NCI-H146 treated with DMSO at 0.1 percent for 48 hours (cell line): ENCODE data around the gene NHERF2.

Experiments
- DNase-seq: peaks from one replicate; lab custom pipeline; 2025; ENCODE audit not compliant: unreplicated experiment; lab: John Stamatoyannopoulos, UW

The NHERF2 gene

GRCh38 chr16:2056681-2057407 lies 30.1 kb downstream of the NHERF2 start:
- no peak for DNase-seq

DNA sequence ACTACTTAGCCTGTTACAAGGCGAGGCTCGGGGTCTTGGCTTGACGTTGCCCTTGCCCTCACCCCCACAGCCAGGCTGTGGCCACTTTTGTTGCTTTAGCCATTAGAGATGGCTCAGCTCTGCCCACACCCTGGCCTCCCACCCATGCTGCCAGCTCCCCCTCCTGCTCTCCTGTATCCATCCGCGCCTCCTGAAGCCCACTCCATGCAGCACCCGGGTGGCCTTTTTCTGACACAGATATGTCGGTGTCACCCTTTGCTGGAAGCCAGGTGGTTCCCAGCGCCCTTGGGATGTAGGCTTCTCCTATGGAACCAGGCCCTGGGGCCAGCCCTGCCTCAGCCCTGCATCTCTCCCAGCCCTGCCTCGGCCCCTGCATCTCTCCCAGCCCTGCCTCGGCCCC lies 30.7 kb downstream of the NHERF2 start:
- no peak for DNase-seq

- DNase-seq = no peak
These were observed 31.7 kb downstream of the NHERF2 start for GRCh38 chr16:2058420-2058819.

- no peak for DNase-seq
These were observed 32.2 kb downstream of the NHERF2 start for GRCh38 chr16:2058872-2059271.

GRCh38 chr16:2060346-2060745 lies 33.6 kb downstream of the NHERF2 start:
- no peak for DNase-seq

GRCh38 chr16:2061023-2061422 lies 34.3 kb downstream of the NHERF2 start:
- DNase-seq = no peak

DNA sequence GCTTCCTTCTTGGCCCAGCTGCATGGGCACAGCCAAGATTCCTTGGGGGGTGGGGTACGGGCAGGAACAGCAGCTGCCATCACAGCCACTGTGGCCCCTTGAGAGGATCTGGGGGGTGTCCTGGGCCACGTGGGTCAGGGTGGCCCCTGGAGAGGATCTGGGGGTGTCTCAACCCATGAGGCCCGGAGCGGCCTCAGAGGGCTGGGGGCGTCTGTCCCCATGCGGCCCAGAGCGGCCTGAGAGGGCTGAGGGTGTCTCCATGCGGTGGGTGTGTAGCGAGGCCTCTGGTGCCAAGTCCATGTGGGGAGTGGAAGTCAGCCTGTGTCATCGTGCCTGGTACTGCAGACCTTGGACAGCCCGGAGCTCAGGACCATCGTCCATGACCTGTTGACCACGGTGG lies 34.8 kb downstream of the NHERF2 start:
- no peak for DNase-seq

DNA sequence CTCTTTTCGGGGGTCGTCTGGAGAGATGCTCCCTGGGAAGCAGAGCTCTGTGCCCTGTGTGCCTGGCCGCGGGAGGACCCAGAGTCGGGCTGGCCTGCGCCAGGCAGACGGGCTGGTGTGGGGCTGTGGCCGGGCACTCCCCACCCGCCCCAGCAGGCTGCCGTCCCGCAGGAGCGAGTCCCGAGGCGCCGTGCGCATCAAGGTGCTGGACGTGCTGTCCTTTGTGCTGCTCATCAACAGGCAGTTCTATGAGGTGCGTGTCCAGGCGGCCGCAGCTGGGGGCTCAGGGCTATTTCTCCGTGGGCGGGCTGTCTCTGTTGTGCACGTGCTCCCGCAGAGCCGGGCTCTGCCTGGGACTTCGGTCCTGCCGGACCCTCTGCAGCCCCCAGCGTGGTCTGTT lies 36.1 kb downstream of the NHERF2 start:
- DNase-seq = no peak

- DNase-seq = no peak
These were observed 37.2 kb downstream of the NHERF2 start for GRCh38 chr16:2063861-2064260.

DNA sequence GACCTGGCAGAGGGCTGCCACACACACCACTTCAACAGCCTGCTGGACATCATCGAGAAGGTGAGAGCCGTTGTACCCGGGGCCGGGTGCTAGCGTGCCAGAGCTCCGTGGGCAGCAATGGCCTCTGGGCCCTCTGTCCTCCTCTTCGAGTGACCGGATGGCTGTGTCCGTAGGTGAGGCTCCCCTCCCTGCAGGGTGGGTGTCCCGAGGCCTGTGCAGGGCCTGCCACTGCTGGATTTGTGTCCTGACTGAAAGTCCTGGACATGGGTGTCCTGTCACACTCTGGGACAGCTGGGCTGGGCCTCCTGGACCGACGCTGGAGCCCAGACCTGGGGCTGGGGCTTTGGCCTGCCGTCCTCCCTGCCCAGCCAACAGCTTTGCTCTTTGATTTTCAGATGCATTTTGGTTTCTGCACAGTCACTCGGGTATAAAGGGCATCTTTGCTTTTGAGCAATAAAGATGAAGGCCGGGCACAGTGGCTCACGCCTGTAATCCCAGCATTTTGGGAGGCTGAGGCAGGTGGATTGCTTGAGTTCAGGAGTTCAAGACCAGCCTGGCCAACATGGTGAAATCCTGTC lies 37.8 kb downstream of the NHERF2 start:
- no peak for DNase-seq

- DNase-seq = no peak
These were observed 39.4 kb downstream of the NHERF2 start for GRCh38 chr16:2066139-2066538.

- DNase-seq = no peak
These were observed 44.1 kb downstream of the NHERF2 start for GRCh38 chr16:2070576-2071453.

DNA sequence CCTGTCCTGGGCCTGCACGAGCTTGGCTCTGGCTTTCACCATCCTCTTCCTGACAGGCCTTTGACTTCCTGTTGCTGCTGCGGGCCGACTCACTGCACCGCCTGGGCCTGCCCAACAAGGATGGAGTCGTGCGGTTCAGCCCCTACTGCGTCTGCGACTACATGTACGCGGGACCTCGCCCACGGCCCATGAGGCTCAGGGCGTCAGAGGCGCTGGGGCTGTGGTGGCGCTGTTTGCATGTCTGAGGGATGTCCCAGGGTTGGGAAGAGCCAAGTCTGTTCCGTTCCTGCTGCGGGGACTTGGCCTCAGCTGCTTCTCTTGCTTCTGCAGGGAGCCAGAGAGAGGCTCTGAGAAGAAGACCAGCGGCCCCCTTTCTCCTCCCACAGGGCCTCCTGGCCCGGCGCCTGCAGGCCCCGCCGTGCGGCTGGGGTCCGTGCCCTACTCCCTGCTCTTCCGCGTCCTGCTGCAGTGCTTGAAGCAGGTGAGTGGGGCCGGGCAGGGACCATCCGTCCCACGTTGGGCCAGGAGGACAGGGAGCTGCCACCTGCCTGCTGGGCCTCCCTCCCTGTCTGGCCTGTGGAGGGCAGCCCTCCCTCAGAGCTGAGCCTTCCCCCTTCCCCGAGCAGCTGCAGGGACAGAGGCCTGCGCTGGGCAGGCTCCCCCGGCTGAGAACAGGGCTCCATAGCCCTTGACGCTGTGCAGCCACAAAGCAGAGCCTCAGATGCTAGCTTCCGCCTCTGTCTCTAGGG lies 44.9 kb downstream of the NHERF2 start:
- no peak for DNase-seq

GRCh38 chr16:2072926-2073325 lies 46.2 kb downstream of the NHERF2 start:
- DNase-seq = no peak

DNA sequence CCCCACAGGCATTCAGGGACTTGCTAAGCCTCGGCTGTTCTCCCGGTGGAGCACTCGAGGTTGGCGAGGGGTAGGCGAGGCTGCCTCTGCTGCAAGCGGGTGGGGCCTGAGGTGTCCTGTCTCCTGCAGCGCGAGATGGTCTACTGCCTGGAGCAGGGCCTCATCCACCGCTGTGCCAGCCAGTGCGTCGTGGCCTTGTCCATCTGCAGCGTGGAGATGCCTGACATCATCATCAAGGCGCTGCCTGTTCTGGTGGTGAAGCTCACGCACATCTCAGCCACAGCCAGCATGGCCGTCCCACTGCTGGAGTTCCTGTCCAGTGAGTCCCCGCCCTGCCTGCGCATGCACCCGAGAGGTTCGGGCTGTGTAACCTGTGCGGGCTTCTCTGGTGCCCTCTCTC lies 47.4 kb downstream of the NHERF2 start:
- no peak for DNase-seq

DNA sequence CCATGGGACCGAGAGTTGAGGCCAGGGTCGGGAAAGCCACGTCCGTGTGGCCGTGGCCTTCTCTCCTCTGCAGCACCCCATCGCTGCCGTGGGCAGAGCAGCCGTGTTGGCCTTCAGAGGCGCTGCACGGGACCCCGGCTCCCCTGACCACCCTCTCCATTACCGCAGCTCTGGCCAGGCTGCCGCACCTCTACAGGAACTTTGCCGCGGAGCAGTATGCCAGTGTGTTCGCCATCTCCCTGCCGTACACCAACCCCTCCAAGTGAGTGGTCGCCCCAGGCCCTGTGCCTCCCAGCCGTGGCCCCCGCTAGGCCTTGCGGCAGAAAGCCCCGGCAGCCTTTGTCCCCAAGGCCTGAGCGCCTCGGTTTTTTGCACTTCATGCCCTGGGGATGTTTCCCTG lies 48.9 kb downstream of the NHERF2 start:
- no peak for DNase-seq

GRCh38 chr16:2076072-2076865 lies 49.6 kb downstream of the NHERF2 start:
- no peak for DNase-seq

DNA sequence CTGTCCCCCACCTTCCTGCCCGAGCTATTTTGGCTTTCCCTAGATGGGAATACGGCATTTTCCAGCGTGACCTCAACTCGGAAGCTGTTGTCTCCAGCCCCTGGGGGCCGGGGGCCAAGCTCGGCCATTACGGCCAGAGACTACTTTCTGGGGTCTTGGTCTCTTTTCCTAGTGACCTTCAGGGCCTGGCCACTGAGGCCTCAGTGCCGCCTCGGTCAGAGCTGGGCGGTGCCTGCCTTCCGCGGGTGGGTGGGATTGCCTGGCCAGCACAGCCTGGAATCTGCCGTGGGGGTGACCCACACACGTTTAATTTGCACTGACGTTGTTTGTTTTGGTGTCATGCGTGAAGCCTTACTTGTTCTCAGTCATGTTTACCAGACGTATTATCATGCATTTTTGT lies 50.3 kb downstream of the NHERF2 start:
- DNase-seq = no peak

DNA sequence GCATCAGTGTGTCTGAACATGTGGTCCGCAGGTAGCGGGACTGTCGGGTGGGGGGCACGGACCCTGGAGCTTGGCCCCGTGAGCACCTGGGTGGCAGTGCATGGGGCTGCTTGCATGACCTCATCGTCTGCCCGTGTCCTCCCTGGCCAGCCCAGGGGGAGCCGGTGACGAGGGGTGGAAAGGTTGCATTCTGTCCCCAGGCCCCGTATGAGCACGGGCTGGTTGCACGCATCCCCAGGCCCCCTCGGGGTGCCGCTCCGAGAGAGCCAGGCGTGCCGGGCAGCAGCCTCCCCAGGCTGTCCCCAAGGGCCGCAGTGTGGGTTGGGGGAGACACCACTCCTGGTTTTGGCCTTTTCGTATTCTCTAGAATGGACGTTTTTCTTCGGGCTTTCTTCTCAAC lies 51.0 kb downstream of the NHERF2 start:
- no peak for DNase-seq

- DNase-seq = no peak
These were observed 51.4 kb downstream of the NHERF2 start for GRCh38 chr16:2078096-2078495.

- no peak for DNase-seq
These were observed 52.0 kb downstream of the NHERF2 start for GRCh38 chr16:2078691-2079090.
